Progenitor cell of endocrine pancreas (in vitro differentiated cells): Measurements from ENCODE around the gene PANX2. TPM values are rescaled to one million over a fixed set of nuclear protein-coding genes. Genes with fewer than 3 reads are reported as not detected.

ENCODE experiments used
- DNase-seq: peaks from one replicate; pipeline ENCODE4 v3.0.0; 2021; ENCODE audit warnings: low spot score; ENCODE audit not compliant: unreplicated experiment
- H3K27ac Mint-ChIP-seq: 2 replicates; pipeline ENCODE4 v1.8.0; 2021; ENCODE audit warnings: mild to moderate bottlenecking, moderate library complexity, mixed read lengths
- H3K27me3 Mint-ChIP-seq: 2 replicates; pipeline ENCODE4 v1.8.0; 2021; ENCODE audit warnings: mixed read lengths
- H3K36me3 Mint-ChIP-seq: 2 replicates; pipeline ENCODE4 v1.8.0; 2022; ENCODE audit warnings: mixed read lengths; ENCODE audit not compliant: insufficient read depth
- H3K4me1 Mint-ChIP-seq: 2 replicates; pipeline ENCODE4 v1.8.0; 2021; ENCODE audit warnings: low read depth, mixed read lengths
- H3K4me3 Mint-ChIP-seq: 2 replicates; pipeline ENCODE4 v1.8.0; 2021; ENCODE audit warnings: low read depth, mild to moderate bottlenecking, moderate library complexity, mixed read lengths
- H3K9me3 Mint-ChIP-seq: 2 replicates; pipeline ENCODE4 v1.8.0; 2021; ENCODE audit warnings: low read depth, mixed read lengths
- total RNA-seq: library from RNA; stranded (reverse); gene quantifications from 2 replicates; pipeline ENCODE4 v1.2.1, GENCODE V29; 2021
- TF ChIP-seq, protein P1 (sequence below): fragments of 200-600 bp; sonication (generic); IDR thresholded peaks from one replicate; pipeline ENCODE4 v1.5.0; 2021; ENCODE audit warnings: antibody characterized with exemption, mild to moderate bottlenecking; ENCODE audit not compliant: unreplicated experiment

The PANX2 gene
- total RNA-seq, 1 donor from 2014 or later: 6.3 TPM

DNA sequence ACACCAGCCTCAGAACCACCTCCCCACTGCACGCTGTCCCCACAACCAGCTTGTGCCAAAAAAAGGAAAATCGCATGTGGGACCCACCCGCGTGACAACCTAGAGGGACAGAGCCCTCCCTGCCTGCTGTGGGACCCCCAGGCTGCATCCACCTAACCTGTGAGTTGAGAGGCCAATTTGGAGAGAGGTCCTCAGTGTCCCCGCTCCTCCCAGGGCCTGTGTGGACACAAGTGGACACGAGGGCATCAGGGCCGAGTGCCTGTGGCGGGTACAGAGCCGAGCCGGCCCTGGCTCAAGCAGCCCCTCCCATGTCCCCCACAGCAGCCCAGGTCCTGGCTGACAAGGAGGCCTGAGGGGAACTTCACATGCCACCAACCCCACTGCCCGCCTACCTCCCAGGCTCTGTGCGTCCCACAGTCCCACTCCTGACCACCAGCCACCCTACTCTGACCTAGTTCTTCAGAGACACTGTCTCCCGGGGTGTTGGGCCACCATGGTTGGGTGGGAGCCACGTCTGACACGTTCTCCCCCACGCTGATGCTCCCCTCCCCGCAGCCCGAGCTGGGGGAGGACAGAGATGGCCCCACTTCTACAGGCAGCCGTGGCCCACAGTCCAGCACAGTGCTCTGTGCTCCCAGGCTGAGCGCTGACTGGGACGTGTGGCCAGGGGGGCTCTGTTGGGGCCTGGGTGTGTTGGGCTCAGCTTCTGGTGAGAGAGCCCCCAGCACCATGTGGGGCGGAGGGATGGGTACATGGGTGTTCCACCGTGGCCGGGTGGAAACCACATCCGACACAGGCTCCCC is 49.5 kb downstream of the PANX2 start:
- peaks cover 4% of the 10 kb centered on the region for H3K36me3 Mint-ChIP-seq
- H3K27me3 Mint-ChIP-seq: no peaks in the 10 kb centered on the region
- no peaks in the 10 kb centered on the region for H3K4me1 Mint-ChIP-seq
- DNase-seq: no peak
- peak overlapping the region; percentile 52 for H3K27ac Mint-ChIP-seq
- no peaks in the 10 kb centered on the region for H3K9me3 Mint-ChIP-seq
- no peak overlapping the region for H3K4me3 Mint-ChIP-seq
- TF ChIP-seq, protein P1, sequence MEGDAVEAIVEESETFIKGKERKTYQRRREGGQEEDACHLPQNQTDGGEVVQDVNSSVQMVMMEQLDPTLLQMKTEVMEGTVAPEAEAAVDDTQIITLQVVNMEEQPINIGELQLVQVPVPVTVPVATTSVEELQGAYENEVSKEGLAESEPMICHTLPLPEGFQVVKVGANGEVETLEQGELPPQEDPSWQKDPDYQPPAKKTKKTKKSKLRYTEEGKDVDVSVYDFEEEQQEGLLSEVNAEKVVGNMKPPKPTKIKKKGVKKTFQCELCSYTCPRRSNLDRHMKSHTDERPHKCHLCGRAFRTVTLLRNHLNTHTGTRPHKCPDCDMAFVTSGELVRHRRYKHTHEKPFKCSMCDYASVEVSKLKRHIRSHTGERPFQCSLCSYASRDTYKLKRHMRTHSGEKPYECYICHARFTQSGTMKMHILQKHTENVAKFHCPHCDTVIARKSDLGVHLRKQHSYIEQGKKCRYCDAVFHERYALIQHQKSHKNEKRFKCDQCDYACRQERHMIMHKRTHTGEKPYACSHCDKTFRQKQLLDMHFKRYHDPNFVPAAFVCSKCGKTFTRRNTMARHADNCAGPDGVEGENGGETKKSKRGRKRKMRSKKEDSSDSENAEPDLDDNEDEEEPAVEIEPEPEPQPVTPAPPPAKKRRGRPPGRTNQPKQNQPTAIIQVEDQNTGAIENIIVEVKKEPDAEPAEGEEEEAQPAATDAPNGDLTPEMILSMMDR: no peak

DNA sequence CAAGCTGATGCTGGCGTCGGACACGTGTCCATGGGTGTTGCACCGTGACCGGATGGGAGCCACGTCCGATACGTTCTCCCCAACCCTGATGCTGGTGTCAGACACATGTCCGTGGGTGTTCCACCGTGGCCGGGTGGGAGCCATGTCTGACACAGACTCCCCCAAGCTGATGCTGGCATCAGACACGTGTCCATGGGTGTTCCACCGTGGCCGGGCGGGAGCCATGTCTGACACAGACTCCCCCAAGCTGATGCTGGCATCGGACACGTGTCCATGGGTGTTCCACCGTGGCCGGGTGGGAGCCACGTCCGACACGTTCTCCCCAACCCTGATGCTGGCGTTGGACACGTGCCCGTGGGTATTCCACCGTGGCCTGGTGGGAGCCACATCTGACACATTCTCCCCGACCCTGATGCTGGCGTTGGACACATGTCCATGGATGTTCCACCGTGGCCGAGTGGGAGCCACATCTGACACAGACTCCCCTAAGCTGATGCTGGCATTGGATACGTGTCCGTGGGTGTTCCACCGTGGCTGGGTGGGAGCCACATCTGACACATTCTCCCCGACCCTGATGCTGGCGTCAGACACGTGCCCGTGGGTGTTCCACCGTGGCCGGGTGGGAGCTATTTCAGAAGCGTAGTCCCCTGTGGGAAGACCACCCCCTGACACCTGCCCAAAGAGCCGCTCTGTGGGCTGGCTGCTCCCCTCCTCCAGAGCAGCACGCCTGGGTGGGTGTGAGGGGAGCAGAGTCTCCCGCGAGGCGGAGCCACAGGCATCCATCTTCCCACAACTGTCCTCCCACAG is 50.3 kb downstream of the PANX2 start:
- no peak for DNase-seq
- Mint-ChIP-seq H3K4me1 (no peaks in the 10 kb centered on the region), H3K36me3 (peaks cover 4% of the 10 kb centered on the region), H3K4me3 (no peak overlapping the region), H3K9me3 (no peaks in the 10 kb centered on the region), H3K27ac (no peak overlapping the region), H3K27me3 (no peaks in the 10 kb centered on the region)
- TF ChIP-seq, protein P1: no peak

GRCh38 chr22:50221410-50222300 is 51.1 kb downstream of the PANX2 start:
- TF ChIP-seq, protein P1: no peak
- H3K4me1 Mint-ChIP-seq: no peaks in the 10 kb centered on the region
- DNase-seq: no peak
- peaks cover 4% of the 10 kb centered on the region for H3K36me3 Mint-ChIP-seq
- H3K9me3 Mint-ChIP-seq: no peaks in the 10 kb centered on the region
- no peak overlapping the region for H3K4me3 Mint-ChIP-seq
- no peaks in the 10 kb centered on the region for H3K27me3 Mint-ChIP-seq
- no peak overlapping the region for H3K27ac Mint-ChIP-seq

DNA sequence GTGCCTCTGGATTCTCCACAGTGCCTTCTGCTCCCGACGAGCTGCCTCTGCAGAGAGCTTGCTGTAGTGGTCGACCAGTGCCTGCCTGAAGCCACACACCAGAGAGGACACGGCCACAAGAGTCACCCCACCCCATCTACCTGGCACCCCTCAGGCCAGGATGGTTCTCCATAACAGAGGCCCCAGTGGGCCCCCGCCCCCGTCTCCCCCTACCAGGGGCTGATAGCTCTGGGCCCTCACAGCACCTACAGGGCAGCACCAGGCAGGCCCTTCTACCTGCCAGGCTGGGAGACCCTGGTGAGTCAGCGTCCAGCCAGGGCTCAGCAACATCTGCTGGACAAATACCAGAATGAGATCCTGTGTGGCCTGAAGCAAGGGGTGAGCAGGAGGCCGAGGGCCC is 52.0 kb downstream of the PANX2 start:
- Mint-ChIP-seq H3K9me3 (no peaks in the 10 kb centered on the region), H3K4me3 (no peak overlapping the region), H3K4me1 (no peaks in the 10 kb centered on the region), H3K27ac (no peak overlapping the region), H3K36me3 (peaks cover 4% of the 10 kb centered on the region), H3K27me3 (no peaks in the 10 kb centered on the region)
- TF ChIP-seq, protein P1: no peak
- DNase-seq: no peak

GRCh38 chr22:50224071-50224470 is 53.5 kb downstream of the PANX2 start:
- no peak overlapping the region for H3K27ac Mint-ChIP-seq
- H3K36me3 Mint-ChIP-seq: peaks cover 4% of the 10 kb centered on the region
- H3K9me3 Mint-ChIP-seq: no peaks in the 10 kb centered on the region
- no peaks in the 10 kb centered on the region for H3K27me3 Mint-ChIP-seq
- H3K4me1 Mint-ChIP-seq: no peaks in the 10 kb centered on the region
- no peak overlapping the region for H3K4me3 Mint-ChIP-seq
- TF ChIP-seq, protein P1: no peak
- DNase-seq: no peak
